T-helper 1 cell treated with Interleukin-12 subunit alpha and Interleukin-12 subunit beta and Interleukin-4 antibody, amounts not matched to agents 30 ng/mL and 1 ng/mL, for 36 hours (primary cell): Measurements from ENCODE around the gene PGAP1. TPM values are rescaled to one million over a fixed set of nuclear protein-coding genes. Genes with fewer than 3 reads are reported as not detected.

Experiments used
- intact Hi-C: fragments of 100-400 bp; cut with micrococcal nuclease; formaldehyde crosslinking; loops from one replicate; pipeline ENCODE4 v1.15.1; 2024
- total RNA-seq: library from RNA; stranded (reverse); gene quantifications from 2 replicates; pipeline ENCODE4 v1.2.3, GENCODE V29; 2022

The PGAP1 gene
- total RNA-seq, 1 donor from 2014 or later: 44.9 TPM

DNA sequence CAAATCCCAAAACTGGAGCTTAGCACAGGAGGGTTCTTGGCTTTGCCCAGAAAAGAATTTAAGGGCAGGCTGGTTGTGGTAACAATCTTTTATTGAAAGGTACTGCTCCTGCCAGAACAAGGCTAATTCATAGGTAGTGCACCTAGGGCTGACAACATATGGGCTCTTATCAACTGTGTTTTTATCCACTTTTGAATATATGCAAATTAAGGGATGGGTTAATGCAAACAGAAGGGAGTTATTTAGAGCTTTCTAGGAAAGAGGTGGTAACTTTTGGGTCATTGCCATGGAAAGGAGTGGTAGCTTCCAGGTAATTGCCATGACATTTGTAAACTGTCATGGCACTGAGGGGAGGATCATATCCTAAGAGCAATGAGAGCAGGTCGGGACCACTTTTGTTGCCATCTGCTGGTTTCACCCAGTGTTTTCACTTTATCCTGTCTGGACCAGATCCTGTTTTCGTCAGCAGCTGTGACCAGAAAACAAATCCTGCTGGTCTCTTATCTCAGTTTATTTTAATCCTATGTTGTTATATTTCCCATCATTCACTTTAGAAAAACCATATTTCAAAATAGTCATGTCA, 118.3 kb downstream of the PGAP1 start:
- intact Hi-C loops: no loop called here

DNA sequence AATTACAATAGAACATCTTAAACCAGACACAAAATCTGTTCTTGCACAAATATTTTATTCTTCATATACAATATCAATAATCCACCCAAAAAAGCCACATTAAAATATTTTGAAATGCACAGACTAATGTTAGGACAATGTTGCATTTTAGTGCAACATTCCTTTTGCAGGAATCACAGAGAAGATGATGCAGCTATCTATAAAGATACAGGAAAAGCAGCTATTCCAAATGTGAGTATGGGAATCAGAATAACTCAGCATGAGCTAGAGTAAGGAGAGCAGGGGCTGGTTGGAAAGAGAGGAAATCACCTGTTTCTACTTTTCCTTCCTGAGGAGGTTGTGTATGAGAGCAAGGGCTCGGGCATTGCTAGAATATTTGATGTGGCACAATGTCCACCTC, 122.1 kb downstream of the PGAP1 start:
- intact Hi-C loops: no loop called here

DNA sequence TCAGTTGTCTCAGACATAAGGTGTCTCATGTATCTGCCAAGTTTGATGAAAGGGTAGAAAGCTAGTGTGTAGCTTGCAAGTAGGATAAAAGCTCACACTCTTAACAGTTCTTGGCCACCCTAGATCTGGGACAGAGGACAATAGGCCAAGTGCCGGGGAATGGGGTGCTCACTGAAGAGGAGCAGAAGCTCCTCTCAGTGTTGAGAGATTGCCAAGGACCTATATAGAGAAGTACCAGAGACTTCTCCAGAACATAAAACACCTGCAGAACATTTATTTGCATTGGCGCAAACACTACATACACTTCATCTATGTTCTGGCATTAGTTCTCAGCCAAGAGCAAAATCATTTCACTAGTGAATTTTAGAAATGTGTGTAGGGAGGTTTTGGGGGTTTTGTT, 124.1 kb downstream of the PGAP1 start:
- intact Hi-C loops: no loop called here

DNA sequence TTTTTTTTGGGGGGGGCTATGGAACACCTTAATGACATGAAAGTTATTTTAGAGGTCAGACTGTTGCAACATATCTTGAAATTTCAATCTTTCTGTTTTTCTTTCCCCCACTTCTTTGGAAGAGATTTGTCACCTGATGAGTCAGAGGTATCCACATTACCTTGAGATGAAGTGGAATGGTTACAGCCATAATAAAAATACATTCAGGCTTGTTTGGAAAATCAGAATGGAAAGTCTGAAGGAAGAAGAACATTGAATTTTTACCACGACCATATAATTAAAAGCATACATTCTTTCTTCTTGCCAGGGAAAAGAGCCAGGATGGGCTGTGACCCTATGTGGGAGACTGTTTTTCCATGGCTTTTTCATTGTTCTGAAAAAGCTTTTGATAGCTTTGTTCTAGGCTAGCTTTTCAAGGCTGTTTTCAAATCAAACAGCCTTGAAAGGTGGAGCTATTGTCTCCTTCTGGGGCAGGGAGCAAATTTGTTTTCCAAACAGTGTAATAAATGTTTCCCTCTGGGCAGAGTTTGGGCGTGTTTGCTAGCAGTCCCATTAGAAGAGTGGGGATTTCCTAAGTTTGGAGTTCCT, 124.7 kb downstream of the PGAP1 start:
- intact Hi-C loops: no loop called here

DNA sequence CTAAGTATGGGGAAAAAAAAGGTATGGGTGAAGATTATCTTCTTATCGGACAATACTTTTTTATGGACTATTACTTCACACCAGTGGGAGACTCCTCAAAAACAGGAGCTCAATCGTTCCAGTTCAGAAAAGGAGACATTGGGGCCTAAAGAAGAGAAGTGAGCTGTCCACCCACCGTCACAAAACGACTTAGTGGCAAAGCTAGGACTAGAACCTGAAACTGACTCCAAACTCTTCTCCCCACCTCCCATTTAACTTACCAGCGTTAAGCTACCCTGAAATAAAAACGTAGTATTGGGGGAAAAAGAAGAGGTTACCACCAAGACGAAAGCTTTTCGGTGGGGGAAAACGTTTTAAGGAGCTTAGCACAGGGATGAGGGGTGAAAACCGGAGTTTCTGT, 127.5 kb downstream of the PGAP1 start:
- intact Hi-C loops: loop anchor here (1.0 to 10.0 kb wide), 8 partner anchors 16 to 906 kb away; partner anchors contain the start of genes CCDC150, COQ10B, MARS2 and PGAP1

DNA sequence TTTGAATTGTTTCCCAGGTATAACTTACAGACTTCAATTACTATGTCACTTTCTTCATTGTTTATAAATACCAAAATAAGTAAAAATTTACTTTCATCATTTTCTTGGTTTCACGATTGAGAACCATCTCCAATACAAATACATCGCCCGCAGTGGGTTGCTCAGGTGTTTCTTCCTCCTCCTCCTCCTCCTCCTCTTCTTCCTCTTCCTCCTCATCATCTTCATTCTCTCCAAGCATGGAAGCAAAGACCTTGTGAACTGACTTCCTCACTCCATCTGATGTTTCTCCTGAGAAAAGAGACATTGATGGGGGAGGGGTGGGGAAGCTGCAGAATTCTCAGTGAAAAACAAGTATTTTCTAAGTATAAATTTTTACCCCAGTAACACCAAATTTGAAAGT, 133.6 kb downstream of the PGAP1 start:
- intact Hi-C loops: loop anchor here (10.0 kb wide), 1 partner anchor 612 kb away; no protein-coding TSS in a partner anchor

DNA sequence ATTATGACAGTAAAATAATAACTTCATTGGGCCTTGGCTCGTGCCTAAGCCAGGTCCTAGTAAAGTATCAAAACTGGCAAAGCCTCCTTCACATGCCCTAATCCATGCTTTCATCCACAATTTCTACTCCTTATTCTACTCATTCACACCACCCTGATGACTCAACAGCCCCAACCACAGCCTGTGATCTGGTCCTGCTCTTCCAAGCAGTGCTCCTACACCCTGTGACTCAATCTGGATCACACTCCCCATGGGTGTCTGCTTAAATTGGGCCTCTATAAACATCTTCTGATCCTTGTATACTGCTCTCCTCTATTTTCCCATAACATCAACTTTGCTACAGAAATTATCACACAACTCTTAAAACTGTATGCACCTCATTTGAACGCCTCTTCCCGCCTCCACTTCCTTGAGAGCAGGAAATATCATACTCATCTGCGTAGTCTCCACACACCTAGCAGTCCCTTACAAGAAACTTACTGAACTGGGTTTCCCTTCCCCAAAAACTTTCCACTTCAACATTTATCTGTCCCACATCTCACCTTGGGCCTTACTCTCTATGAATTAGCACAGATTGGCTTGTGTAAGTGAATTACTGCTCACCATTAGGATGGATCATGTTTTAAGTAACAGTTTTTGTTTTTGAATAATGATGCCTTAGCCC, 142.9 kb downstream of the PGAP1 start:
- intact Hi-C loops: no loop called here

Other genes starting within 250 kb of the PGAP1 start
- gene GTF3C3, start 127.0 kb downstream of the PGAP1 start, total RNA-seq: 51.3 and 52.7 TPM in 2 replicates
- gene C2orf66, start 117.4 kb downstream of the PGAP1 start, total RNA-seq: 1.2 and 1.8 TPM in 2 replicates